Measurements from ENCODE around the gene U2SURP. TPM values are rescaled to one million over a fixed set of nuclear protein-coding genes. Genes with fewer than 3 reads are reported as not detected.

U2SURP gene
- total RNA-seq, 4 donors from 2014 or later, result 59.5 to 106 (median 73.9) TPM

GRCh38 chr3:142976621-142977398 lies 24.6 kb upstream of the U2SURP start:
- no peak for TF ChIP-seq CTCF (IDR thresholded peaks at IDR 0.05)
- peak; percentile 99 for ATAC-seq (ENCODE audit: low FRiP score)
- peak; percentile 77 for DNase-seq (ENCODE audit: low spot score)

GRCh38 chr3:142977399-142977728 lies 24.0 kb upstream of the U2SURP start:
- ATAC-seq (ENCODE audit: low FRiP score), result no peak
- no peak for TF ChIP-seq CTCF (IDR thresholded peaks at IDR 0.05)

GRCh38 chr3:142981108-142981507 lies 20.3 kb upstream of the U2SURP start:
- no peak for ATAC-seq (ENCODE audit: low FRiP score)
- TF ChIP-seq CTCF (IDR thresholded peaks at IDR 0.05), result no peak

More at GRCh38 chr3:142977399-142977728, 24.0 kb upstream of the U2SURP start:
- no peak for DNase-seq (ENCODE audit: low spot score)

GRCh38 chr3:142982038-142982773 lies 19.2 kb upstream of the U2SURP start:
- no peak for DNase-seq (ENCODE audit: low spot score)
- TF ChIP-seq CTCF (IDR thresholded peaks at IDR 0.05), result no peak
- no peak for ATAC-seq (ENCODE audit: low FRiP score)

More at GRCh38 chr3:142981108-142981507, 20.3 kb upstream of the U2SURP start:
- DNase-seq (ENCODE audit: low spot score), result no peak

GRCh38 chr3:142983318-142983717 lies 18.1 kb upstream of the U2SURP start:
- no peak for TF ChIP-seq CTCF (IDR thresholded peaks at IDR 0.05)
- DNase-seq (ENCODE audit: low spot score) (no peak), ATAC-seq (ENCODE audit: low FRiP score) (no peak)

GRCh38 chr3:142984255-142984654 lies 17.1 kb upstream of the U2SURP start:
- TF ChIP-seq CTCF (IDR thresholded peaks at IDR 0.05), result no peak
- no peak for DNase-seq (ENCODE audit: low spot score)

More at GRCh38 chr3:142984255-142984654, 17.1 kb upstream of the U2SURP start:
- ATAC-seq (ENCODE audit: low FRiP score), result no peak

All from omental fat pad (tissue), 4 donors.